Smooth muscle cell (in vitro differentiated cells): ENCODE data around the gene TUBG2. TPM values are rescaled to one million over a fixed set of nuclear protein-coding genes. Genes with fewer than 3 reads are reported as not detected.

Experiments used
- DNase-seq: peaks from one replicate; lab custom pipeline; 2025; ENCODE audit not compliant: unreplicated experiment; lab: John Stamatoyannopoulos, UW
- H2AFZ ChIP-seq: fragments of 200-600 bp; sonication (generic); 2 replicates; pipeline ENCODE4 v1.6.0; 2016; ENCODE audit warnings: antibody characterized with exemption, low read depth, mild to moderate bottlenecking
- H3F3A ChIP-seq: fragments of 200-600 bp; sonication (generic); 2 replicates; pipeline ENCODE4 v1.6.0; 2017; ENCODE audit warnings: antibody characterized with exemption, low read depth
- H3K27ac ChIP-seq: fragments of 200-600 bp; sonication (generic); 2 replicates; pipeline ENCODE4 v1.5.1; 2016; ENCODE audit warnings: low read depth, mild to moderate bottlenecking
- H3K27me3 ChIP-seq: fragments of 200-600 bp; sonication (generic); 2 replicates; pipeline ENCODE4 v1.6.1; 2016; ENCODE audit warnings: low read depth, mild to moderate bottlenecking
- H3K36me3 ChIP-seq: fragments of 200-600 bp; sonication (generic); 2 replicates; pipeline ENCODE4 v1.5.1; 2016; ENCODE audit warnings: low read depth
- H3K4me1 ChIP-seq: fragments of 200-600 bp; sonication (generic); 2 replicates; pipeline ENCODE4 v1.5.1; 2016; ENCODE audit warnings: low read depth
- H3K4me2 ChIP-seq: fragments of 200-600 bp; sonication (generic); 2 replicates; pipeline ENCODE4 v1.6.0; 2016; ENCODE audit warnings: mild to moderate bottlenecking
- H3K4me3 ChIP-seq: fragments of 200-600 bp; sonication (generic); 2 replicates; pipeline ENCODE4 v1.5.1; 2016; ENCODE audit warnings: mild to moderate bottlenecking
- H3K79me2 ChIP-seq: fragments of 200-600 bp; sonication (generic); 2 replicates; pipeline ENCODE4 v1.6.0; 2016; ENCODE audit warnings: low read depth, mild to moderate bottlenecking
- H3K9ac ChIP-seq: fragments of 200-600 bp; sonication (generic); 2 replicates; pipeline ENCODE4 v1.6.0; 2016; ENCODE audit warnings: low read depth
- H3K9me3 ChIP-seq: fragments of 200-600 bp; sonication (generic); replicated peaks from 2 replicates; pipeline ENCODE4 v1.5.1; 2016; ENCODE audit warnings: low read depth
- H4K20me1 ChIP-seq: fragments of 200-600 bp; sonication (generic); 2 replicates; pipeline ENCODE4 v1.6.0; 2016; ENCODE audit warnings: low read depth
- CTCF ChIP-seq: fragments of 200-600 bp; sonication (generic); IDR thresholded peaks from 2 replicates; pipeline ENCODE4 v1.5.1; 2017; ENCODE audit warnings: borderline replicate concordance, mild to moderate bottlenecking, antibody characterized with exemption; ENCODE audit not compliant: insufficient read depth, poor library complexity, severe bottlenecking
- WGBS: methylation state at CpG from one replicate; pipeline ENCODE4 v1.1.7; 2016; ENCODE audit warnings: low lambda C conversion rate; 5-methylcytosine and 5-hydroxymethylcytosine counted together
- polyA plus RNA-seq: library from polyadenylated mRNA; unstranded; fragments of >200 nt; fragmentation: Nextera tagmentation; extraction: Ambion mirVana; gene quantifications from 2 replicates; pipeline ENCODE4 v1.2.1, GENCODE V29; 2016
- total RNA-seq: library from RNA; depleted of rRNA; stranded (reverse); fragments of >200 nt; gene quantifications from 2 replicates; pipeline ENCODE4 v1.2.3, GENCODE V29; 2014

TUBG2 gene
- total and polyA plus RNA-seq, 2 experiments from 2014 or later: 23.1 to 42.3 TPM

GRCh38 chr17:42639525-42640113 is 19.5 kb upstream of the TUBG2 start:
- TF ChIP-seq CTCF: no peak
- no peaks in the 10 kb centered on the region for H3K4me1 ChIP-seq
- H3K4me3 ChIP-seq: no peak overlapping the region
- H3K79me2 ChIP-seq: no peaks in the 10 kb centered on the region
- H3K36me3 ChIP-seq: no peaks in the 10 kb centered on the region
- DNase-seq: no peak
- H4K20me1 ChIP-seq: no peaks in the 10 kb centered on the region
- 86% methylated on average over 6 of the region's 7 CpGs for WGBS
- no peaks in the 10 kb centered on the region for H3F3A ChIP-seq
- H3K27ac ChIP-seq: no peak overlapping the region
- H3K4me2 ChIP-seq: no peak overlapping the region
- H3K27me3 ChIP-seq: no peaks in the 10 kb centered on the region
- H3K9me3 ChIP-seq: no peaks in the 10 kb centered on the region
- H2AFZ ChIP-seq: no peak overlapping the region
- no peak overlapping the region for H3K9ac ChIP-seq

DNA sequence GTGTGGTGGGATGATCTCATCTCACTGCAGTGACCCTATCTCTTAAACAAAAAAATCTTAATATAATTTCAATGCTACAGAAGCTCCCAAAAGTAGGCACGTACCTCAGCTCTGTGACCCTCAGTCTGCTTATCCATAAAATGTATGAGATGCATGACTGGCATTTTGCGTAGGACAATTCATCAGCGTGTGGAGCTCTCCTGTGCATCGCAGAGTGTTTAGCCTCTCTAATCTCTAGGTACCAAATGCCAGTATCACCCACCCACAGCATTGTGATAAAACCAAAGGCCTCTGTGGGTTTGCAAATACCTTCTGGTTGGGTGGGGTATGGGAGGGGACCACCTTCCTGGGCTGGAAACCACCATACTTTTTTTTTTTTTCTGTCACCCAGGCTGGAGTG is 19.0 kb upstream of the TUBG2 start:
- H3K79me2 ChIP-seq: no peaks in the 10 kb centered on the region
- no peak overlapping the region for H2AFZ ChIP-seq
- no peak overlapping the region for H3K27ac ChIP-seq
- TF ChIP-seq CTCF: no peak
- no peaks in the 10 kb centered on the region for H4K20me1 ChIP-seq
- no peak overlapping the region for H3K9ac ChIP-seq
- no peak for DNase-seq
- no peaks in the 10 kb centered on the region for H3K36me3 ChIP-seq
- WGBS: 95% methylated on average over 4 of the region's 4 CpGs
- H3F3A ChIP-seq: no peaks in the 10 kb centered on the region
- no peak overlapping the region for H3K4me2 ChIP-seq
- H3K4me3 ChIP-seq: no peak overlapping the region
- no peaks in the 10 kb centered on the region for H3K4me1 ChIP-seq
- H3K27me3 ChIP-seq: no peaks in the 10 kb centered on the region
- no peaks in the 10 kb centered on the region for H3K9me3 ChIP-seq

- WGBS: 77% methylated on average over 2 of the region's 2 CpGs
- no peak for DNase-seq
- Histone ChIP-seq H3K4me2 (no peak overlapping the region), H3K27ac (no peak overlapping the region), H3K9me3 (no peaks in the 10 kb centered on the region), H3K79me2 (no peaks in the 10 kb centered on the region), H3K4me3 (no peak overlapping the region), H4K20me1 (no peaks in the 10 kb centered on the region), H3K4me1 (no peaks in the 10 kb centered on the region), H3F3A (no peaks in the 10 kb centered on the region), H2AFZ (no peak overlapping the region), H3K36me3 (no peaks in the 10 kb centered on the region), H3K27me3 (no peaks in the 10 kb centered on the region), H3K9ac (no peak overlapping the region)
- no peak for TF ChIP-seq CTCF
These were observed 16.7 kb upstream of the TUBG2 start for GRCh38 chr17:42642336-42642735.

- no peak overlapping the region for H3K27ac ChIP-seq
- H3K4me1 ChIP-seq: no peaks in the 10 kb centered on the region
- no peak overlapping the region for H2AFZ ChIP-seq
- H3K79me2 ChIP-seq: no peaks in the 10 kb centered on the region
- H3K27me3 ChIP-seq: no peaks in the 10 kb centered on the region
- no peaks in the 10 kb centered on the region for H3K9me3 ChIP-seq
- H3K36me3 ChIP-seq: no peaks in the 10 kb centered on the region
- WGBS: 96% methylated on average over 5 of the region's 5 CpGs
- H3K9ac ChIP-seq: no peak overlapping the region
- H3K4me2 ChIP-seq: no peak overlapping the region
- no peak for DNase-seq
- no peak overlapping the region for H3K4me3 ChIP-seq
- H4K20me1 ChIP-seq: no peaks in the 10 kb centered on the region
- no peak for TF ChIP-seq CTCF
- H3F3A ChIP-seq: no peaks in the 10 kb centered on the region
These were observed 11.3 kb upstream of the TUBG2 start for GRCh38 chr17:42647778-42648177.
